ENCODE data around the gene NRP1. TPM values are rescaled to one million over a fixed set of nuclear protein-coding genes. Genes with fewer than 3 reads are reported as not detected.

The NRP1 gene
- total RNA-seq, 3 donors from 2014 or later, result 12.3 to 52.3 (median 33.2) TPM

DNA sequence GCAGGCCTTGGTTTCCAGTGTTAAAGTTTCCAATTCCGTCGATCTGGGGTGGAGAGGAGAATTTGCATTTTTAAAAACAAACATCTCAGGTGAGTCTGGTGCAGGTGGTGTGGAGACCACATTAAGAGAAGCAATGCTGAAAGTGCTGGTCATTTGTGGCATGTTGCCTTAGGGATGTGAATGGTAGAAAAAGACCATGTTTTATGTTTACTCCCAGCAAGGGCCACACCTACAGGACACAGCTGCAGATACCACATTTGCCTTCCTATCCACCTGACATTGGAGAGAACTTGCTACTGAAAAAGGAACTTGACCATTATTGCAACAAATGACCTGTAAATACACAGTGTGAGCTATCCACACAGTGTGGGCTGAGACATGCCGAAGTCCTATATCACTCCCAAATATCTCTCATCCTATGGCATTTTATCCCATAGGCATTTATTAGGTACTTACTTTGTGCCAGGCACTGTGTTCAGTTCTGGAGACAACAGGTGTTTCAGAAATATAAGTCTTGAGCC lies 183.1 kb downstream of the NRP1 start:
- no peak overlapping the region for H3K4me3 ChIP-seq
- ATAC-seq, result no peak
- TF ChIP-seq CTCF (IDR thresholded peaks at IDR 0.05), result no peak
- H3K36me3 ChIP-seq (ENCODE audit: low read depth), result no peaks in the 10 kb centered on the region
- no peaks in the 10 kb centered on the region for H3K4me1 ChIP-seq (ENCODE audit: low read depth)
- no peak for DNase-seq
- H3K9me3 ChIP-seq, result no peaks in the 10 kb centered on the region
- intact Hi-C loops (cut with DNase I, micrococcal nuclease), result no loop called here

GRCh38 chr10:33150889-33151288 lies 183.6 kb downstream of the NRP1 start:
- DNase-seq (no peak), ATAC-seq (no peak)
- Histone ChIP-seq H3K36me3 (ENCODE audit: low read depth) (no peaks in the 10 kb centered on the region), H3K9me3 (no peaks in the 10 kb centered on the region), H3K4me1 (ENCODE audit: low read depth) (no peaks in the 10 kb centered on the region), H3K4me3 (no peak overlapping the region)
- intact Hi-C loops (cut with DNase I, micrococcal nuclease), result no loop called here
- no peak for TF ChIP-seq CTCF (IDR thresholded peaks at IDR 0.05)

DNA sequence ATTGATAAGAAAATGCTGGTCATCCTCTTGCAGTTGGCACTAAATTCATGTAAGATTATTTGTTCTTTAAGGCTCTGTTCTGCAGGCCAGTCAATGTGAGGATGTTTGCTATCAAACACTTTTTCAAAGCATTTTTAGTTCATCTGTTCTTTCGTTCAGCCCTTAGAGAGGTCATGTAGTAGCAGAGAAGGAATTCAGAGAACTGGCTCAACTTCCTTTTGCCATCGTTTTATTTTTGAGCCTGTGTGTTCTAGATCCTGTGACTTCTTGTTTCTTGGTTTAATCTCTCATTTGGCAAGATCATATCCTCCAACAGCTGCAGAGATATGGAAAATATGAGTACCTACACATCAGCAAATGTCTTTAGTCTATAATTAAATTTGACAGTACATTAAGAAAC lies 184.3 kb downstream of the NRP1 start:
- Histone ChIP-seq H3K9me3 (no peaks in the 10 kb centered on the region), H3K4me1 (ENCODE audit: low read depth) (no peaks in the 10 kb centered on the region), H3K36me3 (ENCODE audit: low read depth) (no peaks in the 10 kb centered on the region), H3K4me3 (no peak overlapping the region)
- intact Hi-C loops (cut with DNase I, micrococcal nuclease), result no loop called here
- DNase-seq (no peak), ATAC-seq (no peak)
- no peak for TF ChIP-seq CTCF (IDR thresholded peaks at IDR 0.05)

DNA sequence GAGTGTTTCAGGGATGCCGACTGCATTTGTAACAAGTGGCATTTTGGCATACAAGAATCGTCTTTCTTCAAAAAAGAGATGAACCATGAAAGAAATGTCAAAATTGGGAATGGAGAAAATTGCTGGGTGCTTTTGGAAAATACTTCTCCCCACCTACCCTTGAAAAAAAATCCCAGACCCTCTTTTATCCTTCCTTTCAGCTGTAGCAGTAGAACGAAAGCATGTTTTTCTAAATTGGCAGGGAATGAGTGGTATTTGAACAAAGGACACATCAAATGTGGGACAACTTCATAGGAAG lies 187.5 kb downstream of the NRP1 start:
- TF ChIP-seq CTCF (IDR thresholded peaks at IDR 0.05), result no peak
- ATAC-seq (no peak), DNase-seq (no peak)
- Histone ChIP-seq H3K4me1 (ENCODE audit: low read depth) (no peaks in the 10 kb centered on the region), H3K9me3 (no peaks in the 10 kb centered on the region), H3K4me3 (no peak overlapping the region), H3K36me3 (ENCODE audit: low read depth) (no peaks in the 10 kb centered on the region)
- intact Hi-C loops (cut with DNase I, micrococcal nuclease), result no loop called here

- ATAC-seq (no peak), DNase-seq (no peak)
- no peaks in the 10 kb centered on the region for H3K4me1 ChIP-seq (ENCODE audit: low read depth)
- H3K4me3 ChIP-seq, result no peak overlapping the region
- H3K9me3 ChIP-seq, result no peaks in the 10 kb centered on the region
- TF ChIP-seq CTCF (IDR thresholded peaks at IDR 0.05), result no peak
- H3K36me3 ChIP-seq (ENCODE audit: low read depth), result no peaks in the 10 kb centered on the region
- intact Hi-C loops (cut with DNase I, micrococcal nuclease), result no loop called here
These were observed 188.1 kb downstream of the NRP1 start for GRCh38 chr10:33146189-33147012.

All from mucosa of descending colon (tissue), 3 donors.